SU-DHL-6 (cell line): Measurements from ENCODE around the gene P4HTM.
A peak's percentile ranks its signal among the peaks of the same experiment; 100 is the strongest.

Experiments used
- H2AFZ ChIP-seq: fragments of 200-600 bp; sonication (generic); 2 replicates; pipeline ENCODE4 v1.6.1; 2014; ENCODE audit warnings: low read depth, mild to moderate bottlenecking, moderate library complexity, mixed read lengths, antibody characterized with exemption, low read length; ENCODE audit not compliant: severe bottlenecking
- H3F3A ChIP-seq: fragments of 200-600 bp; shearing (Covaris generic); 2 replicates; pipeline ENCODE4 v1.6.0; 2016; ENCODE audit warnings: antibody characterized with exemption, mild to moderate bottlenecking; ENCODE audit not compliant: insufficient read depth
- H3K27ac ChIP-seq: fragments of 200-600 bp; sonication (generic); 2 replicates; pipeline ENCODE4 v1.5.1; 2016; ENCODE audit warnings: low read depth, mild to moderate bottlenecking, low read length, moderate library complexity, mixed read lengths
- H3K27me3 ChIP-seq: fragments of 200-600 bp; sonication (generic), shearing (Covaris generic); 2 replicates; pipeline ENCODE4 v1.6.0; 2014; ENCODE audit warnings: mild to moderate bottlenecking, low read length
- H3K36me3 ChIP-seq: fragments of 200-600 bp; sonication (generic); 2 replicates; pipeline ENCODE4 v1.6.1; 2014; ENCODE audit warnings: mild to moderate bottlenecking, low read length, mixed read lengths
- H3K4me2 ChIP-seq: fragments of 300-600, 200-600 bp; shearing (Covaris generic), sonication (generic); 2 replicates; pipeline ENCODE4 v1.6.0; 2014; ENCODE audit warnings: low read length, low read depth, mild to moderate bottlenecking; ENCODE audit not compliant: poor library complexity, severe bottlenecking
- H3K4me3 ChIP-seq: fragments of 200-600 bp; sonication (generic); 2 replicates; pipeline ENCODE4 v1.5.1; 2014; ENCODE audit warnings: antibody characterized with exemption, low read length, mild to moderate bottlenecking, mixed read lengths; ENCODE audit not compliant: insufficient read depth, poor library complexity, severe bottlenecking
- H3K79me2 ChIP-seq: fragments of 200-600 bp; sonication (generic); 2 replicates; pipeline ENCODE4 v1.6.1; 2014; ENCODE audit warnings: mild to moderate bottlenecking, low read length, moderate library complexity; ENCODE audit not compliant: insufficient read depth
- H3K9ac ChIP-seq: fragments of 200-600 bp; sonication (generic); 2 replicates; pipeline ENCODE4 v1.7.0; 2014; ENCODE audit warnings: mild to moderate bottlenecking, low read length
- H3K9me2 ChIP-seq: fragments of 200-600 bp; sonication (generic); replicated peaks from 2 replicates; pipeline ENCODE4 v1.6.1; 2014; ENCODE audit warnings: low read length; ENCODE audit not compliant: insufficient read depth
- H3K9me3 ChIP-seq: fragments of 200-600 bp; sonication (generic); 2 replicates; pipeline ENCODE4 v1.6.1; 2014; ENCODE audit warnings: low read length, mixed read lengths; ENCODE audit not compliant: insufficient read depth
- H4K20me1 ChIP-seq: fragments of 200-600 bp; sonication (generic); 2 replicates; pipeline ENCODE4 v1.6.1; 2014; ENCODE audit warnings: low read depth, mild to moderate bottlenecking, antibody characterized with exemption, low read length, moderate library complexity, mixed read lengths
- EZH2phosphoT487 ChIP-seq: fragments of 200-600 bp; sonication (generic), shearing (Covaris generic); conservative IDR thresholded peaks from 2 replicates; pipeline ENCODE4 v1.6.1; 2018; ENCODE audit warnings: mild to moderate bottlenecking, antibody characterized with exemption, low read length, moderate library complexity, mixed read lengths
- TF ChIP-seq, protein P1 (sequence below): fragments of 200-600 bp; sonication (generic); IDR thresholded peaks from one replicate; pipeline ENCODE4 v1.5.1; 2017; ENCODE audit warnings: antibody characterized with exemption, mild to moderate bottlenecking, low read length, moderate library complexity; ENCODE audit not compliant: insufficient read depth, poor library complexity, severe bottlenecking

The P4HTM gene

DNA sequence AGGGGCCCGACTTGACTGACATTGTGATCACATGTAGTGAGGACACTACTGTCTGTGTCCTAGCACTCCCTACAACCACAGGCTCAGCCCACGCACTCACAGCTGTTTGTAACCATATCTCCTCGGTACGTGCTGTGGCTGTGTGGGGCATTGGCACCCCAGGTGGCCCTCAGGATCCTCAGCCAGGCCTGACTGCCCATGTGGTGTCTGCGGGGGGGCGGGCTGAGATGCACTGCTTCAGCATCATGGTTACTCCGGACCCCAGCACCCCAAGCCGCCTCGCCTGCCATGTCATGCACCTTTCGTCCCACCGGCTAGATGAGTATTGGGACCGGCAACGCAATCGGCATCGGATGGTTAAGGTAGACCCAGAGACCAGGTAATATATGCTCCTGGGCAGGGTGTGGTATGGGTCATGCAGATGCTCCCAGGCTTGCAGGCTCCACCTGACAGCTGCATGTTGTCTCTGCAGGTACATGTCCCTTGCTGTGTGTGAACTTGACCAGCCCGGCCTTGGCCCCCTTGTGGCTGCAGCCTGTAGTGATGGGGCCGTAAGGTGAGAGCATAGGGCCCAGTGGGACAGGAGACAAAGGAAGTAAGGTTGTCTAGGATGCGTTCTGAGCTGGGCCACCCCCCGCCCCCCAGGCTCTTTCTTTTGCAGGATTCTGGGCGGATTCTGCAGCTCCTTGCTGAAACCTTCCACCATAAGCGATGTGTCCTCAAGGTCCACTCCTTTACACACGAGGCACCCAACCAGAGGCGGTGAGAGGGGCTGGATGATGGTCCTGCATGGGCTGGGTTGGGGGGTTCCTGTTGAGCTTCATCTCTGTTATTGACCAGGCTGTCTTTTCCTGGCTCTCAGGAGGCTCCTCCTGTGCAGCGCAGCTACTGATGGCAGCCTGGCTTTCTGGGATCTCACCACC is 24.0 kb downstream of the P4HTM start:
- Histone ChIP-seq H3K27ac (no peak overlapping the region), H3F3A (peaks cover 13% of the 10 kb centered on the region), H3K9me3 (no peaks in the 10 kb centered on the region), H3K4me2 (no peak overlapping the region), H3K27me3 (no peaks in the 10 kb centered on the region), H4K20me1 (no peaks in the 10 kb centered on the region; the same call in 1 of the 2 replicates), H3K36me3 (no peaks in the 10 kb centered on the region), H3K9ac (no peak overlapping the region), H3K9me2 (no peaks in the 10 kb centered on the region), H2AFZ (no peak overlapping the region), H3K79me2 (peaks cover 24% of the 10 kb centered on the region), H3K4me3 (no peak overlapping the region)
- TF ChIP-seq, protein P1, sequence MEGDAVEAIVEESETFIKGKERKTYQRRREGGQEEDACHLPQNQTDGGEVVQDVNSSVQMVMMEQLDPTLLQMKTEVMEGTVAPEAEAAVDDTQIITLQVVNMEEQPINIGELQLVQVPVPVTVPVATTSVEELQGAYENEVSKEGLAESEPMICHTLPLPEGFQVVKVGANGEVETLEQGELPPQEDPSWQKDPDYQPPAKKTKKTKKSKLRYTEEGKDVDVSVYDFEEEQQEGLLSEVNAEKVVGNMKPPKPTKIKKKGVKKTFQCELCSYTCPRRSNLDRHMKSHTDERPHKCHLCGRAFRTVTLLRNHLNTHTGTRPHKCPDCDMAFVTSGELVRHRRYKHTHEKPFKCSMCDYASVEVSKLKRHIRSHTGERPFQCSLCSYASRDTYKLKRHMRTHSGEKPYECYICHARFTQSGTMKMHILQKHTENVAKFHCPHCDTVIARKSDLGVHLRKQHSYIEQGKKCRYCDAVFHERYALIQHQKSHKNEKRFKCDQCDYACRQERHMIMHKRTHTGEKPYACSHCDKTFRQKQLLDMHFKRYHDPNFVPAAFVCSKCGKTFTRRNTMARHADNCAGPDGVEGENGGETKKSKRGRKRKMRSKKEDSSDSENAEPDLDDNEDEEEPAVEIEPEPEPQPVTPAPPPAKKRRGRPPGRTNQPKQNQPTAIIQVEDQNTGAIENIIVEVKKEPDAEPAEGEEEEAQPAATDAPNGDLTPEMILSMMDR = peak; percentile 64
- TF ChIP-seq EZH2phosphoT487 = no peak

DNA sequence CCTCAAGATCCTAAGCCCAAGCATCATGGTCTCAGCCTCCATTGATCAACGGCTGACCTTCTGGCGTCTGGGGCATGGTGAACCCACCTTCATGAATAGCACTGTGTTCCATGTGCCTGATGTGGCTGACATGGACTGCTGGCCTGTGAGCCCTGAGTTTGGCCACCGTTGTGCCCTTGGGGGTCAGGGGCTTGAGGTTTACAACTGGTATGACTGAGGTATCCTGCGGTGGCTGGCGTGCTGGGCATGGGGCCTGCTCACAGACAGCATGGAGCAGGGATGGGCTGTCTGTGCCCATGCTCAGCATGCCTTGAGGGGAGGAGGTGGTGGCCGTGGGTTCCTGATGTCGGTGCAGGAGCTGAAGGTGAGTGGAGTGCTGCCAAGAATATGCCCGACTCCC is 25.0 kb downstream of the P4HTM start:
- Histone ChIP-seq H3K4me3 (no peak overlapping the region), H3F3A (peaks cover 16% of the 10 kb centered on the region), H3K27me3 (no peaks in the 10 kb centered on the region), H3K4me2 (no peak overlapping the region), H3K9me3 (no peaks in the 10 kb centered on the region), H4K20me1 (no peaks in the 10 kb centered on the region; the same call in 1 of the 2 replicates), H3K9me2 (no peaks in the 10 kb centered on the region), H2AFZ (no peak overlapping the region), H3K36me3 (no peaks in the 10 kb centered on the region), H3K79me2 (peaks cover 18% of the 10 kb centered on the region), H3K9ac (no peak overlapping the region), H3K27ac (no peak overlapping the region)
- no peak for TF ChIP-seq EZH2phosphoT487
- TF ChIP-seq, protein P1 = no peak

DNA sequence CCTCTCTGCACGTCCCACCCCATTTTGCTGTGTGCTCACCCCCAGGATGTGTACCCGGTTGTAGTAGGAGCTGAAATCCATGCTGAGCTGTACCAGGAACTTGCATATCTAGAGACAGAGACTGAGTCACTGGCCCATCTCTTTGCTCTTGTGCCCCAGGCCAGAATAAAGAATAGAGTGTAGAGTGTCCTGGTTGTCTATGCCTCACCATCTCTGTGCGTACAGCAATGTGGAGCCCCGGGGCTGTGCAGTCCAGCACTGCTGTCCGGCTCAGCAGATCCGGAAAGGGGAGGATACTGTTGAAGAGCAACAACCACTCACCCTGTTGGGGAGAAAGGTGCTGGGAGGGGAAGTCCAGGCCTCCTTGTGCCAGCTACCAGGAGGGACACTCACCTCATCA is 25.7 kb downstream of the P4HTM start:
- Histone ChIP-seq H3K4me2 (no peak overlapping the region), H2AFZ (no peak overlapping the region)

More for the DNA sequence above, 25.7 kb downstream of the P4HTM start:
- H3K9ac ChIP-seq = no peak overlapping the region
- H3K9me3 ChIP-seq = no peaks in the 10 kb centered on the region
- no peak for TF ChIP-seq EZH2phosphoT487
- TF ChIP-seq, protein P1 = no peak
- H3K79me2 ChIP-seq = peaks cover 21% of the 10 kb centered on the region
- H3K4me3 ChIP-seq = no peak overlapping the region
- peaks cover 16% of the 10 kb centered on the region for H3F3A ChIP-seq
- H3K27ac ChIP-seq = no peak overlapping the region
- H3K36me3 ChIP-seq = no peaks in the 10 kb centered on the region
- H3K9me2 ChIP-seq = no peaks in the 10 kb centered on the region
- H3K27me3 ChIP-seq = no peaks in the 10 kb centered on the region
- no peaks in the 10 kb centered on the region; the same call in 1 of the 2 replicates for H4K20me1 ChIP-seq
